ENCODE data around the gene MMEL1. TPM values are rescaled to one million over a fixed set of nuclear protein-coding genes. Genes with fewer than 3 reads are reported as not detected.

Gene MMEL1
- total and polyA plus RNA-seq, 2 of the 13 experiments (the other 11 are each of a cell fraction or from before 2014, with no cell fraction given): 0.48 TPM; not detected in 1

GRCh38 chr1:2606881-2607621 lies 25.8 kb downstream of the MMEL1 start (continued):
- TF ChIP-seq ZNF639 (CRISPR knock-in tag; conservative IDR thresholded peaks at IDR 0.05) (no peak), ZNF879 (CRISPR knock-in tag; IDR thresholded peaks at IDR 0.05) (no peak), HINFP (CRISPR knock-in tag; IDR thresholded peaks at IDR 0.05; ENCODE audit: low read depth) (no peak), SNAPC2 (CRISPR knock-in tag; IDR thresholded peaks at IDR 0.05) (no peak)

- in situ Hi-C loops (cut with HindIII; ENCODE audit: extremely low pct_ligation_motif_present, low pct_unique_long_range_greater_than_20kb) (no loop called here), intact Hi-C loops (cut with micrococcal nuclease; ENCODE audit: unreplicated experiment) (no loop called here)
- Histone ChIP-seq H3K27ac (ENCODE audit: extremely low read length, insufficient read depth, low read length) (no peak overlapping the region), H3K79me2 (ENCODE audit: insufficient read depth, low read length) (no peaks in the 10 kb centered on the region), H3K4me3 (replicated peaks in 1 of 3; ENCODE audit: insufficient read depth in 1 of 3, low read depth in 2 of 3, low read length in 3 of 3) (no peak overlapping the region), H3K36me3 (replicated peaks in 1 of 2; ENCODE audit: control insufficient read depth in 1 of 2, insufficient read depth in 2 of 2, low read length in 2 of 2) (no peaks in the 10 kb centered on the region), H3K9me3 (ENCODE audit: low read length) (no peaks in the 10 kb centered on the region), H3K4me2 (ENCODE audit: low read depth, low read length) (no peak overlapping the region), H3K9ac (ENCODE audit: insufficient read depth, low read depth, low read length) (no peak overlapping the region), H3K4me1 (ENCODE audit: insufficient read depth, low read length) (no peaks in the 10 kb centered on the region), H2AFZ (ENCODE audit: low read length) (no peak overlapping the region), H3K27me3 (ENCODE audit: control insufficient read depth in 1 of 2, insufficient read depth in 2 of 2, low read length in 2 of 2) (peaks cover 13 to 72% of the 10 kb centered on the region in 2 experiments; a peak in 4 of 5 replicates), H4K20me1 (ENCODE audit: insufficient read depth, low read length) (no peaks in the 10 kb centered on the region)
- DNase-seq (ENCODE audit: low spot score) (no peak), ATAC-seq (no peak), FAIRE-seq (no peak)
- WGBS (ENCODE audit: low lambda C conversion rate): no CpG with 5 or more reads among the region's 15 CpGs
- POLR2A ChIA-PET: no interaction called here
- no TSS peak for BruUV-seq (replicated peaks)
- CTCF ChIA-PET (ENCODE audit: low intra/inter-chr PET ratio, low total read pairs): no interaction called here
- TF ChIP-seq PPARG (CRISPR knock-in tag; conservative IDR thresholded peaks at IDR 0.05) (no peak), RBM39 (IDR thresholded peaks at IDR 0.05; ENCODE audit: low read depth, low read length, poor library complexity, severe bottlenecking) (no peak), ZNF780A (CRISPR knock-in tag; IDR thresholded peaks at IDR 0.05) (no peak), ZNF207 (IDR thresholded peaks at IDR 0.05; ENCODE audit: borderline replicate concordance) (no peak), ZBTB25 (CRISPR knock-in tag; IDR thresholded peaks at IDR 0.05) (no peak), ZNF451 (CRISPR knock-in tag; IDR thresholded peaks at IDR 0.05) (no peak), ZNF33B (CRISPR knock-in tag; IDR thresholded peaks at IDR 0.05) (no peak), ZNF510 (CRISPR knock-in tag; IDR thresholded peaks at IDR 0.05; ENCODE audit: low read depth) (no peak), PLSCR1 (CRISPR knock-in tag; IDR thresholded peaks at IDR 0.05; ENCODE audit: borderline replicate concordance) (no peak), ZNF629 (CRISPR knock-in tag; conservative IDR thresholded peaks at IDR 0.05) (no peak), ZNF704 (CRISPR knock-in tag; IDR thresholded peaks at IDR 0.05; ENCODE audit: borderline replicate concordance) (no peak)
Measured at GRCh38 chr1:2606396-2606880, 26.4 kb downstream of the MMEL1 start.

Data from HepG2 (cell line).